ENCODE data around the gene TMCC2.
A peak's percentile ranks its signal among the peaks of the same experiment; 100 is the strongest.

The TMCC2 gene

GRCh38 chr1:205239078-205239477, 11.3 kb downstream of the TMCC2 start:
- DNase-seq (ENCODE audit: low read depth in 2 of 3, low spot score in 2 of 3): no peak

GRCh38 chr1:205240118-205240517, 12.4 kb downstream of the TMCC2 start:
- DNase-seq (ENCODE audit: low read depth in 2 of 3, low spot score in 2 of 3): no peak

- no peak for DNase-seq (ENCODE audit: low read depth in 2 of 3, low spot score in 2 of 3)
Measured at GRCh38 chr1:205240569-205240968, 12.8 kb downstream of the TMCC2 start.

GRCh38 chr1:205241366-205242030, 13.8 kb downstream of the TMCC2 start:
- no peak for DNase-seq (ENCODE audit: low read depth in 2 of 3, low spot score in 2 of 3)

GRCh38 chr1:205243350-205244191, 15.8 kb downstream of the TMCC2 start:
- DNase-seq (ENCODE audit: low read depth in 2 of 3, low spot score in 2 of 3): no peak

- no peak for DNase-seq (ENCODE audit: low read depth in 2 of 3, low spot score in 2 of 3)
Measured at GRCh38 chr1:205244384-205244783, 16.6 kb downstream of the TMCC2 start.

GRCh38 chr1:205245096-205245495, 17.4 kb downstream of the TMCC2 start:
- no peak for DNase-seq (ENCODE audit: low read depth in 2 of 3, low spot score in 2 of 3)

- DNase-seq (ENCODE audit: low read depth in 2 of 3, low spot score in 2 of 3): no peak
Measured at GRCh38 chr1:205246351-205247119, 18.8 kb downstream of the TMCC2 start.

- no peak for DNase-seq (ENCODE audit: low read depth in 2 of 3, low spot score in 2 of 3)
Measured at GRCh38 chr1:205247130-205247921, 19.6 kb downstream of the TMCC2 start.

- no peak for DNase-seq (ENCODE audit: low read depth in 2 of 3, low spot score in 2 of 3)
Measured at GRCh38 chr1:205248793-205249601, 21.3 kb downstream of the TMCC2 start.

GRCh38 chr1:205249651-205250050, 21.9 kb downstream of the TMCC2 start:
- no peak for DNase-seq (ENCODE audit: low read depth in 2 of 3, low spot score in 2 of 3)

GRCh38 chr1:205250699-205251098, 23.0 kb downstream of the TMCC2 start:
- DNase-seq (ENCODE audit: low read depth in 2 of 3, low spot score in 2 of 3): no peak

GRCh38 chr1:205251576-205251975, 23.8 kb downstream of the TMCC2 start:
- DNase-seq (ENCODE audit: low read depth in 2 of 3, low spot score in 2 of 3): no peak

GRCh38 chr1:205255941-205256780, 28.4 kb downstream of the TMCC2 start:
- peak; percentile 66 to 87 (median 85) for DNase-seq (ENCODE audit: low read depth in 2 of 3, low spot score in 2 of 3)

- DNase-seq (ENCODE audit: low read depth in 2 of 3, low spot score in 2 of 3): no peak
Measured at GRCh38 chr1:205256951-205257625, 29.3 kb downstream of the TMCC2 start.

GRCh38 chr1:205257735-205258134, 30.0 kb downstream of the TMCC2 start:
- DNase-seq (ENCODE audit: low read depth in 2 of 3, low spot score in 2 of 3): no peak

- DNase-seq (ENCODE audit: low read depth in 2 of 3, low spot score in 2 of 3): no peak
Measured at GRCh38 chr1:205258261-205258691, 30.5 kb downstream of the TMCC2 start.

GRCh38 chr1:205258719-205259118, 31.0 kb downstream of the TMCC2 start:
- no peak for DNase-seq (ENCODE audit: low read depth in 2 of 3, low spot score in 2 of 3)
